CD14-positive monocyte (primary cell): Measurements from ENCODE around the gene MPEG1. TPM values are rescaled to one million over a fixed set of nuclear protein-coding genes. Genes with fewer than 3 reads are reported as not detected.

Experiments
- DNase-seq, 3 donors: peaks; one replicate each; pipeline ENCODE4 v3.0.0-alpha.2; 2011 to 2022
- H2AFZ ChIP-seq: 2 replicates; pipeline ENCODE4 v1.6.0; 2012; ENCODE audit warnings: mild to moderate bottlenecking, low read depth, low read length, inconsistent platforms; ENCODE audit not compliant: insufficient read depth, poor library complexity, severe bottlenecking
- H3K27ac ChIP-seq, 2 donors: 1 replicate in 1 of 2; 2 replicates in 1 of 2; pipeline ENCODE4 v1.5.1; 2012 to 2013; ENCODE audit warnings: low read length in 2 of 2, control low read depth in 1 of 2, inconsistent platforms in 1 of 2, low read depth in 1 of 2, mild to moderate bottlenecking in 1 of 2
- H3K27me3 ChIP-seq, 2 donors: one replicate each; pipeline versions ENCODE4 v1.6.0 to v1.6.1; 2011 to 2013; ENCODE audit warnings: low read length in 2 of 2; ENCODE audit not compliant: control insufficient read depth in 2 of 2, insufficient read depth in 2 of 2
- H3K36me3 ChIP-seq, 2 donors: replicated peaks in 1 of 2; 1 replicate in 1 of 2; 2 replicates in 1 of 2; pipeline versions ENCODE4 v1.5.1 to v1.6.1; 2012 to 2013; ENCODE audit warnings: low read length in 2 of 2, control low read depth in 1 of 2, inconsistent platforms in 1 of 2, mild to moderate bottlenecking in 1 of 2; ENCODE audit not compliant: insufficient read depth in 2 of 2, control insufficient read depth in 1 of 2
- H3K4me1 ChIP-seq, 2 donors: 1 replicate in 1 of 2; 2 replicates in 1 of 2; pipeline versions ENCODE4 v1.5.1 to v1.6.1; 2012 to 2013; ENCODE audit warnings: low read length in 2 of 2, control low read depth in 1 of 2, inconsistent platforms in 1 of 2, mild to moderate bottlenecking in 1 of 2, moderate library complexity in 1 of 2; ENCODE audit not compliant: insufficient read depth in 2 of 2, control insufficient read depth in 1 of 2
- H3K4me2 ChIP-seq: replicated peaks from 2 replicates; pipeline ENCODE3; 2012; ENCODE audit warnings: low read length, moderate library complexity, mild to moderate bottlenecking; ENCODE audit not compliant: poor library complexity, severe bottlenecking; ENCODE audit errors: extremely low read depth
- H3K4me3 ChIP-seq, 3 experiments: fragments of 200-600 bp in 1 of 3; sonication (generic) in 1 of 3; replicated peaks in 1 of 3; 1 replicate in 2 of 3; 2 replicates in 1 of 3; pipeline ENCODE4 v1.5.1; 2011 to 2013; ENCODE audit warnings: low read length in 3 of 3, mild to moderate bottlenecking in 3 of 3, control low read depth in 2 of 3, low read depth in 2 of 3, inconsistent platforms in 1 of 3, moderate library complexity in 1 of 3
- H3K79me2 ChIP-seq: 2 replicates; pipeline ENCODE4 v1.6.0; 2012; ENCODE audit warnings: mild to moderate bottlenecking, control low read depth, inconsistent platforms, low read length, moderate library complexity; ENCODE audit not compliant: insufficient read depth
- H3K9ac ChIP-seq: 2 replicates; pipeline ENCODE4 v1.6.0; 2017; ENCODE audit warnings: low read length, mild to moderate bottlenecking; ENCODE audit not compliant: insufficient read depth, poor library complexity, severe bottlenecking
- H3K9me3 ChIP-seq, 2 donors: replicated peaks in 1 of 2; 1 replicate in 1 of 2; 2 replicates in 1 of 2; pipeline versions ENCODE4 v1.5.1 to v1.6.1; 2012 to 2013; ENCODE audit warnings: low read length in 2 of 2, control low read depth in 1 of 2; ENCODE audit not compliant: control insufficient read depth in 1 of 2, insufficient read depth in 1 of 2
- H4K20me1 ChIP-seq: 2 replicates; pipeline ENCODE4 v1.6.0; 2012; ENCODE audit warnings: mild to moderate bottlenecking, low read length, control low read depth, moderate library complexity; ENCODE audit not compliant: insufficient read depth
- H3K27ac Mint-ChIP-seq, 7 donors: one replicate each; pipeline ENCODE4 v1.8.0; 2020; ENCODE audit warnings: mild to moderate bottlenecking in 7 of 7, mixed read lengths in 7 of 7, moderate library complexity in 6 of 7, inconsistent platforms in 2 of 7
- H3K27me3 Mint-ChIP-seq, 3 donors: one replicate each; pipeline ENCODE4 v1.8.0; 2021 to 2022; ENCODE audit warnings: low read depth in 3 of 3, mild to moderate bottlenecking in 3 of 3, mixed read lengths in 3 of 3, moderate library complexity in 3 of 3, inconsistent platforms in 1 of 3
- H3K36me3 Mint-ChIP-seq, 2 donors: one replicate each; pipeline ENCODE4 v1.8.0; 2020; ENCODE audit warnings: mixed read lengths in 2 of 2, inconsistent platforms in 1 of 2, mild to moderate bottlenecking in 1 of 2
- H3K4me1 Mint-ChIP-seq: one replicate; pipeline ENCODE4 v1.8.0; 2020; ENCODE audit warnings: mild to moderate bottlenecking, mixed read lengths
- H3K4me3 Mint-ChIP-seq, 2 donors: one replicate each; pipeline ENCODE4 v1.8.0; 2020; ENCODE audit warnings: mild to moderate bottlenecking in 2 of 2, mixed read lengths in 2 of 2, moderate library complexity in 1 of 2
- H3K9me3 Mint-ChIP-seq, 7 donors: one replicate each; pipeline ENCODE4 v1.8.0; 2020 to 2022; ENCODE audit warnings: mixed read lengths in 7 of 7, mild to moderate bottlenecking in 6 of 7, moderate library complexity in 6 of 7, inconsistent platforms in 2 of 7
- WGBS: methylation state at CpG from one replicate; pipeline ENCODE4 v1.1.5; 2013; ENCODE audit warnings: missing lambda C conversion rate; ENCODE audit not compliant: insufficient coverage; 5-methylcytosine and 5-hydroxymethylcytosine counted together
- intact Hi-C, 2 donors: fragments of 100-400 bp; cut with micrococcal nuclease; formaldehyde crosslinking; loops; one replicate each; pipeline versions ENCODE4 v1.15.0 to v1.15.1; 2023
- polyA plus RNA-seq, 3 donors: library from polyadenylated mRNA; depleted of rRNA in 1 of 3; unstranded in 2 of 3; stranded (reverse) in 1 of 3; fragments of 300-500 nt in 2 of 3; fragments of >200 nt in 1 of 3; fragmentation: Illumina TruSeq in 2 of 3; gene quantifications; 1 replicate in 2 of 3; 2 replicates in 1 of 3; pipeline ENCODE4 v1.2.3, GENCODE V29; 2012 to 2021
- TF ChIP-seq, protein P1 (sequence below): fragments of 200-600 bp; IDR thresholded peaks from one replicate; pipeline ENCODE4 v1.8.0; 2022; ENCODE audit warnings: antibody characterized with exemption, mild to moderate bottlenecking

MPEG1 gene
- polyA plus RNA-seq, 3 donors = 273 to 971 (median 691) TPM

DNA sequence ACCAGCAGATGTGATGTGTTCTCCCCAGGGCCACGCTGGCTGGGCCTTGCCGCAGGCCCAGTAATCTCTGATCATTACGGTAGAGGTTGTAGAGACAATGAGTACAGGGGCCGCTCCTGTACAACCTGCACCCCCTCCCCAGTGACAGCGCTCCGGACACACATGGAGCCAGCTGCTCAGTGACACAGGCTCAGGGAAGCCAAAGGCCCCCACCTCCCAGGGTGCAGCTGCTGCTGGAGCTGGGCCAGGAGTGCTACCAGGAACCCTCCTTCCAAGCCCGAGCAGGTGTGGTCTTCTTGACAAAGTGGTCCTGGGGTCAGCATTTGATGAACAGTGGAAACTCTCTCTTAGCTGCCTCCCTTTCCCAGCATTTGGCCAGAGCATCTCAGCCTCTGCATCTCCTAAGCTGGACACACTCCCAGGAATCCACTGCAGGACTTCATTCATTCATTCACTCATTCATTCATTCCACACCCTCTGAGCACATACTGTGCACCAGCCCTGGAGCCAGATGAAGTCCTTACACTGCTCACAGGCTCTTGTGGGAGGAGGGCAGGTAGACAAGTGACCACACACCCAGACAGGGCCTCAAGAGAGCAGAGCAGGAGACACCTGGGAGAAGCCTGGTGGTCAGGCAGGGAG, 49.6 kb upstream of the MPEG1 start:
- Mint-ChIP-seq H3K27me3 (peaks cover 0 to 3% (median 2%) of the 10 kb centered on the region in 3 donors), H3K27ac (peak overlapping the region in 5 of 7 donors; percentile 22 to 74 (median 45)), H3K9me3 (peaks cover 0 to 2% (median 0%) of the 10 kb centered on the region in 7 donors), H3K4me3 (no peak overlapping the region), H3K4me1 (peaks cover 47% of the 10 kb centered on the region), H3K36me3 (peaks cover 0 to 2% of the 10 kb centered on the region in 2 donors)
- TF ChIP-seq, protein P1, sequence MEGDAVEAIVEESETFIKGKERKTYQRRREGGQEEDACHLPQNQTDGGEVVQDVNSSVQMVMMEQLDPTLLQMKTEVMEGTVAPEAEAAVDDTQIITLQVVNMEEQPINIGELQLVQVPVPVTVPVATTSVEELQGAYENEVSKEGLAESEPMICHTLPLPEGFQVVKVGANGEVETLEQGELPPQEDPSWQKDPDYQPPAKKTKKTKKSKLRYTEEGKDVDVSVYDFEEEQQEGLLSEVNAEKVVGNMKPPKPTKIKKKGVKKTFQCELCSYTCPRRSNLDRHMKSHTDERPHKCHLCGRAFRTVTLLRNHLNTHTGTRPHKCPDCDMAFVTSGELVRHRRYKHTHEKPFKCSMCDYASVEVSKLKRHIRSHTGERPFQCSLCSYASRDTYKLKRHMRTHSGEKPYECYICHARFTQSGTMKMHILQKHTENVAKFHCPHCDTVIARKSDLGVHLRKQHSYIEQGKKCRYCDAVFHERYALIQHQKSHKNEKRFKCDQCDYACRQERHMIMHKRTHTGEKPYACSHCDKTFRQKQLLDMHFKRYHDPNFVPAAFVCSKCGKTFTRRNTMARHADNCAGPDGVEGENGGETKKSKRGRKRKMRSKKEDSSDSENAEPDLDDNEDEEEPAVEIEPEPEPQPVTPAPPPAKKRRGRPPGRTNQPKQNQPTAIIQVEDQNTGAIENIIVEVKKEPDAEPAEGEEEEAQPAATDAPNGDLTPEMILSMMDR = no peak
- 80% methylated on average over 1 of the region's 7 CpGs for WGBS
- H3K27me3 ChIP-seq = no peaks in the 10 kb centered on the region
- no peaks in the 10 kb centered on the region for H3K36me3 ChIP-seq
- H3K9me3 ChIP-seq = no peaks in the 10 kb centered on the region
- no peak overlapping the region for H3K4me2 ChIP-seq
- no peaks in the 10 kb centered on the region for H4K20me1 ChIP-seq
- no peak overlapping the region for H3K27ac ChIP-seq
- intact Hi-C loops = no loop called here
- no peak overlapping the region for H3K4me3 ChIP-seq
- peaks cover 19 to 39% of the 10 kb centered on the region in 2 donors for H3K4me1 ChIP-seq
- no peaks in the 10 kb centered on the region for H3K79me2 ChIP-seq
- no peak for DNase-seq
- no peak overlapping the region for H3K9ac ChIP-seq
- H2AFZ ChIP-seq = no peak overlapping the region

DNA sequence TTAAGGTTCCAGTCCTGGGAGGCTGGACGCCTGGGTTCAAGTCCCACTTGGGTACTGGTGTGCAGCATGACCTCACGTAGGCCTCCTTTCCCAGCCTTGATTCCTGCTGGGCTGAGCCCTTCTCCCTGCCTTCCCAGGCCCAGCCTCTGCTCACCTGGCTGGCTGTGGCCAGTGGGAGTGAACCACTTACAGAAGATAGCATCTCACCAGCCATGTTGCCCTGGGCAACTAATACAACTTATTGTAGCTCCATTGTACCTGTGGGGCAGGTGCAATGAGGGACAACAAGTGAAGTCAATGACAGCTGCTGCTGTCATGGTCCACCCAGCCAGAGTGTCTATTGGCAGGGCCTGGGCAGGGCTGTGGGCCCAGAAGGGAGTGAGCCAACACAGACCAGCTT, 48.4 kb upstream of the MPEG1 start:
- no peaks in the 10 kb centered on the region for H3K79me2 ChIP-seq
- peaks cover 0 to 3% (median 2%) of the 10 kb centered on the region in 3 donors for H3K27me3 Mint-ChIP-seq
- H3K4me1 ChIP-seq = peaks cover 24 to 44% of the 10 kb centered on the region in 2 donors
- H3K27ac Mint-ChIP-seq = no peak overlapping the region
- WGBS = 100% methylated on average over 2 of the region's 2 CpGs
- no peak for DNase-seq
- no peaks in the 10 kb centered on the region for H4K20me1 ChIP-seq
- H3K4me2 ChIP-seq = no peak overlapping the region
- TF ChIP-seq, protein P1 = no peak
- no peak overlapping the region for H2AFZ ChIP-seq
- intact Hi-C loops = no loop called here
- peaks cover 0 to 3% (median 0%) of the 10 kb centered on the region in 7 donors for H3K9me3 Mint-ChIP-seq
- no peak overlapping the region for H3K4me3 ChIP-seq
- no peak overlapping the region for H3K9ac ChIP-seq
- H3K4me3 Mint-ChIP-seq = no peak overlapping the region
- no peak overlapping the region for H3K27ac ChIP-seq
- peaks cover 0 to 3% of the 10 kb centered on the region in 2 donors for H3K36me3 Mint-ChIP-seq
- H3K4me1 Mint-ChIP-seq = peaks cover 52% of the 10 kb centered on the region
- no peaks in the 10 kb centered on the region for H3K9me3 ChIP-seq
- no peaks in the 10 kb centered on the region for H3K27me3 ChIP-seq
- no peaks in the 10 kb centered on the region for H3K36me3 ChIP-seq
